Measurements from ENCODE around the gene KRTAP4-7.

GRCh38 chr17:41069031-41069430 is 14.9 kb upstream of the KRTAP4-7 start:
- no peak for TF ChIP-seq CTCF (IDR thresholded peaks at IDR 0.05)
- TF ChIP-seq POLR2A (IDR thresholded peaks at IDR 0.05): no peak
